Measurements from ENCODE around the gene C1QTNF5.
A peak's percentile ranks its signal among the peaks of the same experiment; 100 is the strongest.

Gene C1QTNF5

DNA sequence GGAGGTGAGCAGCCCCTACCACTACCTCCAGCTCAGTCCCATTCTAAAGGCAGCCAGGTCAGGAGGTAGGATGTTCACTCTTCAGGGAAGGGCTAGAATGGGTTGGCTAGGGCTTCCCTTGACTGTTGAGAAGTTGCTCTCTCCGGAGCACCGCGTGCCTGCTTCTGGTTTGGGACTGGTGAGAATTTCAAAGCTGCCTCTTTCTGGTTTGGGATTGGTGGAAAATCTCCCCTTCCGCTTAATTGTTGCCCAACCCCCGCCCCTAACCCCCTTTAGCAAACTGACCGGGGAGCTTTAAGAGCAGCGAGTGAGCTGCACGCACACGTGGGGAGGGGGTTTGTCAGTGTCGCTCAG is 40.1 kb upstream of the C1QTNF5 start:
- no peak overlapping the region for H4K8ac ChIP-seq (ENCODE audit: low read depth, low read length)
- H2BK15ac ChIP-seq (ENCODE audit: low read length): no peak overlapping the region
- no peak overlapping the region for H2BK5ac ChIP-seq (ENCODE audit: low read length)
- peak overlapping the region; percentile 53 for H3K18ac ChIP-seq (ENCODE audit: low read length)
- H3K27me3 ChIP-seq (ENCODE audit: control insufficient read depth in 3 of 3, insufficient read depth in 3 of 3, low read depth in 1 of 3, low read length in 3 of 3): peaks cover 0 to 49% (median 4%) of the 10 kb centered on the region in 3 experiments
- peaks cover 20 to 35% of the 10 kb centered on the region in 2 donors for H3K4me1 ChIP-seq (ENCODE audit: control insufficient read depth in 2 of 2, insufficient read depth in 1 of 2, low read depth in 1 of 2, low read length in 2 of 2)
- H2BK12ac ChIP-seq (ENCODE audit: low read length): no peak overlapping the region
- no CpG with 5 or more reads among the region's 10 CpGs for WGBS, 2 donors (ENCODE audit: extremely low coverage in 2 of 2, insufficient read length in 2 of 2, insufficient replicate concordance in 1 of 2)
- H3K79me1 ChIP-seq (ENCODE audit: low read depth, low read length): no peaks in the 10 kb centered on the region
- H3K9me3 ChIP-seq (replicated peaks in 1 of 2; ENCODE audit: control insufficient read depth in 2 of 2, insufficient read depth in 1 of 2, low read depth in 1 of 2, low read length in 2 of 2): no peaks in the 10 kb centered on the region
- H3K23ac ChIP-seq (ENCODE audit: low read depth, low read length, poor library complexity): peak overlapping the region; percentile 49
- H3K27ac ChIP-seq (replicated peaks; ENCODE audit: low read length): no peak overlapping the region
- DNase-seq (ENCODE audit: low spot score): no peak
- peak overlapping the region; percentile 99 for H3K4me2 ChIP-seq (ENCODE audit: insufficient read depth, low read length, poor library complexity, severe bottlenecking)
- H3K36me3 ChIP-seq (replicated peaks in 1 of 2; ENCODE audit: control insufficient read depth in 2 of 2, insufficient read depth in 2 of 2, low read length in 2 of 2): no peaks in the 10 kb centered on the region
- peak overlapping the region; percentile 58 for H3K14ac ChIP-seq (ENCODE audit: low read length)
- H3K4me3 ChIP-seq (ENCODE audit: low read length in 2 of 2): peak overlapping the region; percentile 50 to 75
- H2BK120ac ChIP-seq (ENCODE audit: low read depth, low read length): no peak overlapping the region
- H3K9ac ChIP-seq (ENCODE audit: low read depth, low read length, poor library complexity): peak overlapping the region; percentile 77
- peak overlapping the region; percentile 92 for H2AFZ ChIP-seq (ENCODE audit: low read length)
- peak overlapping the region; percentile 53 for H2AK5ac ChIP-seq (ENCODE audit: low read depth, low read length)
- no peak overlapping the region for H3K4ac ChIP-seq (ENCODE audit: low read length)
- no peak overlapping the region for H4K91ac ChIP-seq (ENCODE audit: low read depth, low read length, poor library complexity)

DNA sequence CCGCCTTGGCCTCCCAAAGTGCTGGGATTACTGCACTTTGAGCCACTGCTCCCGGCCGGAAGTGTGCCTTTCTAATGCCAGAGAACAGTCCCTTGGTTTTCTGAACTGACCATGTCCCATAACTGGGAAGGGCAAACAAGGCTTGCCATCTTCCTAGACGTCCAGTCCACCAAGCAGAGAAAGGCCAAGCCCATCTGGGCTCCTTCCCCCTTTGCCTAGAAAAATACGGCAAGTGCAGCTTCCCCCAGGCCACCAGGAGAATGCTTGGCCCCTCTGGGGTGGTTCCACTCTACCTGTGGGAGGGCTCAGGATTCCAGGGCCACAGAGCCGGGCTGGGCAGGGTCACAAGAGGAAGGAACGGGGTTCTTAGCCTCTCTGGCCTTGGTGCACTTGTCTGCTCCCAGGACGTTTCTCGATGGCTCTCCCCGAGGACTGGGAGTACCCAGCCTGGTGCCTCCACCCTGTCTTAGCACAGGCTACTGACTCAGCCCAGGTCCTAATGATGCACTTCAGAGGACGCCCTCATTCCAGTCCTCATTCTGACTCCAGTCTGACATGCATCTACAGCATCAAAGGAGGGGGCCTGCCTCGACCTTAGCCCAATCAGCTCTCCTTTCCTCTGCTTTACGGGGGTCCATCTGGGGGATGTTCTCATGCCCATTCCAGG is 39.6 kb upstream of the C1QTNF5 start:
- Histone ChIP-seq H3K27ac (replicated peaks; ENCODE audit: low read length) (no peak overlapping the region), H4K91ac (ENCODE audit: low read depth, low read length, poor library complexity) (no peak overlapping the region), H3K4me1 (ENCODE audit: control insufficient read depth in 2 of 2, insufficient read depth in 1 of 2, low read depth in 1 of 2, low read length in 2 of 2) (peaks cover 25 to 40% of the 10 kb centered on the region in 2 donors), H2AFZ (ENCODE audit: low read length) (peak overlapping the region; percentile 92), H3K23ac (ENCODE audit: low read depth, low read length, poor library complexity) (no peak overlapping the region), H2BK5ac (ENCODE audit: low read length) (no peak overlapping the region), H4K8ac (ENCODE audit: low read depth, low read length) (no peak overlapping the region), H3K79me1 (ENCODE audit: low read depth, low read length) (no peaks in the 10 kb centered on the region), H3K9ac (ENCODE audit: low read depth, low read length, poor library complexity) (no peak overlapping the region), H2BK12ac (ENCODE audit: low read length) (no peak overlapping the region), H3K4me3 (ENCODE audit: low read length in 2 of 2) (peak overlapping the region in 1 of 2 donors; percentile 4), H2BK15ac (ENCODE audit: low read length) (no peak overlapping the region), H3K4ac (ENCODE audit: low read length) (no peak overlapping the region), H3K9me3 (replicated peaks in 1 of 2; ENCODE audit: control insufficient read depth in 2 of 2, insufficient read depth in 1 of 2, low read depth in 1 of 2, low read length in 2 of 2) (no peaks in the 10 kb centered on the region), H2AK5ac (ENCODE audit: low read depth, low read length) (peak overlapping the region; percentile 53), H3K14ac (ENCODE audit: low read length) (no peak overlapping the region), H3K18ac (ENCODE audit: low read length) (peak overlapping the region; percentile 25), H3K27me3 (ENCODE audit: control insufficient read depth in 3 of 3, insufficient read depth in 3 of 3, low read depth in 1 of 3, low read length in 3 of 3) (peaks cover 0 to 49% (median 4%) of the 10 kb centered on the region in 3 experiments), H3K36me3 (replicated peaks in 1 of 2; ENCODE audit: control insufficient read depth in 2 of 2, insufficient read depth in 2 of 2, low read length in 2 of 2) (no peaks in the 10 kb centered on the region), H3K4me2 (ENCODE audit: insufficient read depth, low read length, poor library complexity, severe bottlenecking) (no peak overlapping the region), H2BK120ac (ENCODE audit: low read depth, low read length) (no peak overlapping the region)
- no CpG with 5 or more reads among the region's 13 CpGs for WGBS, 2 donors (ENCODE audit: extremely low coverage in 2 of 2, insufficient read length in 2 of 2, insufficient replicate concordance in 1 of 2)
- no peak for DNase-seq (ENCODE audit: low spot score)

DNA sequence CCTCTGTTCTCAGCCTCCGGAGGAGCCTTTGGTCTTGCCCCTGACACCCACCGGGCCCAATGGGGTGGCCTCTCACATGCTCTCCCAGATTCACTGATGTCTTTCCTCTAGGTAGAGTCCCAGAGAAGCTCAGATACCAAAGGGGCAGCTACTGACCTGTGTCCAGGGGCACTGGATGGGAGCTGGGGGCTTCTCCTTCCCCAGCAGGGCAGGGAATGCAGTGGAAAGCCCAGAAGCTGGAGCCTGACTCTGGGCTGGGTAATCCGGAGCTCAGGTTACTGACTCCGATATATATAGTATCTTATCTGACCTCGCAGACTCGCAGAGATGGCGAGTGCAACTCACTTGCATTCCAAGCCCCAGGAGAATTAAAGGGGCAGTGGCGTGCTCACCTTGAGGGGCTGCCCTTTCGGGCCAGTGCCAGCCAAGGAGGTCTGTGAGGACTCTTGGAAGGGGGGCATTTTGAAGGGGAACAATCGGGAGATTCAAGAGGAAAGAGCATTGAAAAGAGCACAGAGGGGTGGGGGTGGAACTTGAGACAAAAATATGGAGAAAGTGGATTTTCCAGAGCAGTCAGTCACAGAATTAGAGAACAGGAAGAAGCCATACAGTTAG is 38.3 kb upstream of the C1QTNF5 start:
- Histone ChIP-seq H3K14ac (ENCODE audit: low read length) (no peak overlapping the region), H2AK5ac (ENCODE audit: low read depth, low read length) (no peak overlapping the region), H3K4ac (ENCODE audit: low read length) (no peak overlapping the region), H4K8ac (ENCODE audit: low read depth, low read length) (no peak overlapping the region), H2BK120ac (ENCODE audit: low read depth, low read length) (no peak overlapping the region), H2AFZ (ENCODE audit: low read length) (no peak overlapping the region), H2BK15ac (ENCODE audit: low read length) (no peak overlapping the region), H3K9me3 (replicated peaks in 1 of 2; ENCODE audit: control insufficient read depth in 2 of 2, insufficient read depth in 1 of 2, low read depth in 1 of 2, low read length in 2 of 2) (no peaks in the 10 kb centered on the region), H3K4me3 (ENCODE audit: low read length in 2 of 2) (no peak overlapping the region), H2BK5ac (ENCODE audit: low read length) (no peak overlapping the region), H3K4me2 (ENCODE audit: insufficient read depth, low read length, poor library complexity, severe bottlenecking) (no peak overlapping the region), H3K18ac (ENCODE audit: low read length) (no peak overlapping the region), H3K9ac (ENCODE audit: low read depth, low read length, poor library complexity) (no peak overlapping the region), H3K36me3 (replicated peaks in 1 of 2; ENCODE audit: control insufficient read depth in 2 of 2, insufficient read depth in 2 of 2, low read length in 2 of 2) (no peaks in the 10 kb centered on the region), H3K23ac (ENCODE audit: low read depth, low read length, poor library complexity) (no peak overlapping the region), H3K79me1 (ENCODE audit: low read depth, low read length) (no peaks in the 10 kb centered on the region), H3K27me3 (ENCODE audit: control insufficient read depth in 3 of 3, insufficient read depth in 3 of 3, low read depth in 1 of 3, low read length in 3 of 3) (peaks cover 0 to 43% (median 4%) of the 10 kb centered on the region in 3 experiments), H3K4me1 (ENCODE audit: control insufficient read depth in 2 of 2, insufficient read depth in 1 of 2, low read depth in 1 of 2, low read length in 2 of 2) (peaks cover 35 to 50% of the 10 kb centered on the region in 2 donors), H3K27ac (replicated peaks; ENCODE audit: low read length) (no peak overlapping the region), H4K91ac (ENCODE audit: low read depth, low read length, poor library complexity) (no peak overlapping the region), H2BK12ac (ENCODE audit: low read length) (no peak overlapping the region)
- WGBS, 2 donors (ENCODE audit: extremely low coverage in 2 of 2, insufficient read length in 2 of 2, insufficient replicate concordance in 1 of 2): no CpG with 5 or more reads among the region's 10 CpGs
- DNase-seq (ENCODE audit: low spot score): no peak

DNA sequence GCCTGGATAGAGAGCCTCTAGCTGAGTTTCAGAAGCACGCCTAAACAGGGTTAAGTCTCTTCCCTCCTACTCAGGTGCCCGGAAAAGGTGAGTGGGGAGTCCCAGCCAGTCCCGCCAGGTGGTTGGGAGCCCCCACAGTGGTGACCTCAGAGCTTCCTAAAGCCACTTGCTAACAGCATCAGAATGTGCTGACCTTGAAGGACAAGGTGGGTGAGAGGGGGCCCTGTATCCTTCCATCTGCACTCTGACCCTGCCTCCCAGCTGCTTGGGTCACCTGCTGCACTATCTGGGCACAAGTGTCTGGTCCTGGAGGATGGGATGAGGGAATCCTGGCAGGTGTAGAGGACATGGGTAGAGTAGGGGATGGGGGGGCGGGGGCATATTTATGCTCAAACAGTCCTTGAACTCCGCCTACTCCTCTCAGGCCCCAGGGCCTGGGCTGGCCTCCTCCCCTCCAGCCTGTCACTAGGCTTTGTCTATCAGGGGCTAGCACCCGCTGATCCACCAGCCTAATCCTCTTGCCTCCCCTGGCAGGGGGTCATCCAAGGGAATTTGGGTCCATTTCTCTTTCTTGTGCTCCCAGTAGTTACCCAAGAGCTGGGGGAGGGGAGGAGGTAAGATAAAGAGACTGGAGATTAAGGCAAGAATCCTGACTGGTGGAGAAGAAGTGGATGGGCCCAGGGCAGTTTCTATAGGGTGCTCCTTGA is 37.4 kb upstream of the C1QTNF5 start:
- peaks cover 0 to 41% (median 4%) of the 10 kb centered on the region in 3 experiments for H3K27me3 ChIP-seq (ENCODE audit: control insufficient read depth in 3 of 3, insufficient read depth in 3 of 3, low read depth in 1 of 3, low read length in 3 of 3)
- H2BK12ac ChIP-seq (ENCODE audit: low read length): no peak overlapping the region
- no peak overlapping the region for H2BK5ac ChIP-seq (ENCODE audit: low read length)
- no peak overlapping the region for H3K23ac ChIP-seq (ENCODE audit: low read depth, low read length, poor library complexity)
- no peak overlapping the region for H3K4ac ChIP-seq (ENCODE audit: low read length)
- no peak overlapping the region for H4K8ac ChIP-seq (ENCODE audit: low read depth, low read length)
- H3K9ac ChIP-seq (ENCODE audit: low read depth, low read length, poor library complexity): no peak overlapping the region
- no peak overlapping the region for H2AK5ac ChIP-seq (ENCODE audit: low read depth, low read length)
- H4K91ac ChIP-seq (ENCODE audit: low read depth, low read length, poor library complexity): no peak overlapping the region
- H2BK15ac ChIP-seq (ENCODE audit: low read length): peak overlapping the region; percentile 5
- peak overlapping the region; percentile 42 for H3K18ac ChIP-seq (ENCODE audit: low read length)
- no peak overlapping the region for H2AFZ ChIP-seq (ENCODE audit: low read length)
- no peak overlapping the region for H3K27ac ChIP-seq (replicated peaks; ENCODE audit: low read length)
- no peak overlapping the region for H3K4me3 ChIP-seq (ENCODE audit: low read length in 2 of 2)
- no peaks in the 10 kb centered on the region for H3K79me1 ChIP-seq (ENCODE audit: low read depth, low read length)
- no peak overlapping the region for H3K14ac ChIP-seq (ENCODE audit: low read length)
- no peaks in the 10 kb centered on the region for H3K36me3 ChIP-seq (replicated peaks in 1 of 2; ENCODE audit: control insufficient read depth in 2 of 2, insufficient read depth in 2 of 2, low read length in 2 of 2)
- H3K4me1 ChIP-seq (ENCODE audit: control insufficient read depth in 2 of 2, insufficient read depth in 1 of 2, low read depth in 1 of 2, low read length in 2 of 2): peaks cover 36 to 51% of the 10 kb centered on the region in 2 donors
- no peak overlapping the region for H2BK120ac ChIP-seq (ENCODE audit: low read depth, low read length)
- peak overlapping the region; percentile 28 for H3K4me2 ChIP-seq (ENCODE audit: insufficient read depth, low read length, poor library complexity, severe bottlenecking)
- no peak for DNase-seq (ENCODE audit: low spot score)
- no peaks in the 10 kb centered on the region for H3K9me3 ChIP-seq (replicated peaks in 1 of 2; ENCODE audit: control insufficient read depth in 2 of 2, insufficient read depth in 1 of 2, low read depth in 1 of 2, low read length in 2 of 2)
- WGBS, 2 donors (ENCODE audit: extremely low coverage in 2 of 2, insufficient read length in 2 of 2, insufficient replicate concordance in 1 of 2): no CpG with 5 or more reads among the region's 6 CpGs
